Measurements from ENCODE around the gene THSD7B.
"Not testable (repeated sequence)": the region's sequence is repeated elsewhere in the genome, so short reads cannot be mapped to it uniquely, and the experiment has no call there.

The THSD7B gene

GRCh38 chr2:137689549-137689948 lies 924.2 kb downstream of the THSD7B start:
- TF ChIP-seq ZFX (IDR thresholded peaks at IDR 0.05; ENCODE audit: borderline replicate concordance) (no peak), CTCF (IDR thresholded peaks at IDR 0.05) (no peak)
- no peak overlapping the region for H3K27ac ChIP-seq

GRCh38 chr2:137693534-137693933 lies 928.2 kb downstream of the THSD7B start:
- TF ChIP-seq CTCF (IDR thresholded peaks at IDR 0.05) (no peak), ZFX (IDR thresholded peaks at IDR 0.05; ENCODE audit: borderline replicate concordance) (no peak)

GRCh38 chr2:137696916-137697315 lies 931.6 kb downstream of the THSD7B start:
- no peak for TF ChIP-seq CTCF (IDR thresholded peaks at IDR 0.05)
- TF ChIP-seq ZFX (IDR thresholded peaks at IDR 0.05; ENCODE audit: borderline replicate concordance): no peak
- H3K27ac ChIP-seq: no peak overlapping the region

More at GRCh38 chr2:137693534-137693933, 928.2 kb downstream of the THSD7B start:
- no peak overlapping the region for H3K27ac ChIP-seq

GRCh38 chr2:137700250-137700649 lies 934.9 kb downstream of the THSD7B start:
- not testable (repeated sequence) for H3K27ac ChIP-seq

- no peak for TF ChIP-seq ZFX (IDR thresholded peaks at IDR 0.05; ENCODE audit: borderline replicate concordance)
- no peak for TF ChIP-seq CTCF (IDR thresholded peaks at IDR 0.05)
- H3K27ac ChIP-seq: no peak overlapping the region
These were observed 935.3 kb downstream of the THSD7B start for GRCh38 chr2:137700681-137701080.

GRCh38 chr2:137705296-137705695 lies 940.0 kb downstream of the THSD7B start:
- no peak for TF ChIP-seq CTCF (IDR thresholded peaks at IDR 0.05)
- no peak for TF ChIP-seq ZFX (IDR thresholded peaks at IDR 0.05; ENCODE audit: borderline replicate concordance)

GRCh38 chr2:137706786-137707613 lies 941.7 kb downstream of the THSD7B start:
- TF ChIP-seq ZFX (IDR thresholded peaks at IDR 0.05; ENCODE audit: borderline replicate concordance): no peak
- TF ChIP-seq CTCF (IDR thresholded peaks at IDR 0.05): no peak

More at GRCh38 chr2:137705296-137705695, 940.0 kb downstream of the THSD7B start:
- H3K27ac ChIP-seq: no peak overlapping the region

More at GRCh38 chr2:137706786-137707613, 941.7 kb downstream of the THSD7B start:
- no peak overlapping the region for H3K27ac ChIP-seq
